Measurements from ENCODE around the gene LSR. TPM values are rescaled to one million over a fixed set of nuclear protein-coding genes. Genes with fewer than 3 reads are reported as not detected.

The LSR gene
- total RNA-seq, 4 donors from 2014 or later, result 67.4 to 105 (median 80.8) TPM

DNA sequence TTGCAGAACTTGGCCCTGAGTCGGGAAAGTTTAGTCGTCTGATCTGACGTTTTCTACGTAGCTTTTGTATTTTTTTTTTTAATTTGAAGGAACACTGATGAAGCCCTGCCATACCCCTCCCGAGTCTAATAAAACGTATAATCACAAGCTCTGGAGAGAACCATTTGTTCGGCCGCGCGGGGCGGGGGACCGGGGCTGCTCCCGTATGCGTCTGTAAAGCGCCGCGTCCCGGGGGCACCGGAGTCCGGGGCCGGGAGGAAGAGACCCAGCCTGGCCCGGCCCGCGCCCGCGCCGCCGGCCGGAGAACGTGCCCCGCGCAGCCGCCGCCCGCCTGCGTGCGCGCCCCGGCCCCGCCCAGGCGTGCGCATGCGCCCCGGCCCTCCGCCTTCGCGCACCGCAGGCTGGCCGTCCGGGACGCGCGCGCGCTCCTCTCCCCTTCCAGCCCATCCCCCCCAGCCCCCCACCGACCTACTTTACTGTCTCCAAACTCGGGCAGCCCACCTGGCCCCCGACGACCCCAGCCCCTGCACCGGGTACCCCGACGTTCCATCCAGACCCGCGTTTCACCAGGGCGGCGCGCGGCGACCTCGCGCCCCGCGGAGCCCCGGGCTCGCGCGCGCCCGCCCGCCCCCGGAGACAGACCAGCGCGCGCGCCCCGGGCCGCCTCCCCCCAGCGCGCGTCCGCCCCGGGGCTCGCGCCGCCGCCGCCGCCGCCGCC is 19.2 kb downstream of the LSR start:
- Histone ChIP-seq H3K4me3 (peak overlapping the region; percentile 74), H3K27ac (peak overlapping the region; percentile 95), H3K27me3 (no peaks in the 10 kb centered on the region), H3K9me3 (no peaks in the 10 kb centered on the region), H3K4me1 (peaks cover 47% of the 10 kb centered on the region), H3K36me3 (peaks cover 28% of the 10 kb centered on the region)
- no peak for TF ChIP-seq POLR2AphosphoS5 (IDR thresholded peaks at IDR 0.05)
- peak in 1 of 2 donors; percentile 75 for TF ChIP-seq POLR2A (IDR thresholded peaks at IDR 0.05)
- WGBS, result 3% methylated on average over 29 of the region's 100 CpGs
- no peak for DNase-seq (ENCODE audit: low spot score in 2 of 2)

- peaks cover 50% of the 10 kb centered on the region for H3K4me1 ChIP-seq
Observed at GRCh38 chr19:35268536-35269437, 20.0 kb downstream of the LSR start, which contains the start of gene USF2. TSS of gene USF2 (plus strand) at chr19:35268962. CDS start at chr19:35269102, 140 bp downstream.

DNA sequence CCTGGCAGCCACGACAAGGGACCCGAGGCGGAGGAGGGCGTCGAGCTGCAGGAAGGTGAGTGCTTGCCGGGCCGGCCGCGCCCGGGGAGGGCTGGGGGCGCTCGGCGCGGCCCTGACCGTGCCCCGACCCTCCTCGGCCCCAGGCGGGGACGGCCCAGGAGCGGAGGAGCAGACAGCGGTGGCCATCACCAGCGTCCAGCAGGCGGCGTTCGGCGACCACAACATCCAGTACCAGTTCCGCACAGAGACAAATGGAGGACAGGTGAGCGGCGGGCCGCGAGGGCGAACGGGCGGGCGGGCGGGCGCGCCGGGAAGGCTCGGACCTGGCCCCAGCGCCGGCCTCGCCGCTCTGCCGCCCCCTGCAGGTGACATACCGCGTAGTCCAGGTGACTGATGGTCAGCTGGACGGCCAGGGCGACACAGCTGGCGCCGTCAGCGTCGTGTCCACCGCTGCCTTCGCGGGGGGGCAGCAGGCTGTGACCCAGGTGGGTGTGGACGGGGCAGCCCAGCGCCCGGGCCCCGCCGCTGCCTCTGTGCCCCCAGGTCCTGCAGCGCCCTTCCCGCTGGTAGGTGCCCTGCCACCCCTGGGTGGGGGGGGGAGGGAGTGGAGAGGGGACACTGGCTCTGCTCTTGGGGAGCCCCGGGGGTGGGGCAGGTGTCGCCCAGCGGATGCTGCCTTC is 20.8 kb downstream of the LSR start:
- Histone ChIP-seq H3K4me1 (peaks cover 52% of the 10 kb centered on the region), H3K27me3 (no peaks in the 10 kb centered on the region), H3K27ac (peak overlapping the region; percentile 95), H3K4me3 (peak overlapping the region; percentile 74), H3K36me3 (peaks cover 42% of the 10 kb centered on the region), H3K9me3 (no peaks in the 10 kb centered on the region)
- DNase-seq (ENCODE audit: low spot score in 2 of 2), result peak; percentile 89 to 92
- TF ChIP-seq CTCF (IDR thresholded peaks at IDR 0.05), result peak; percentile 42 to 90
- TF ChIP-seq EP300 (IDR thresholded peaks at IDR 0.05), result no peak
- TF ChIP-seq POLR2AphosphoS5 (IDR thresholded peaks at IDR 0.05), result no peak
- no peak for TF ChIP-seq POLR2A (IDR thresholded peaks at IDR 0.05)
- 28% methylated on average over 4 of the region's 66 CpGs for WGBS

More at GRCh38 chr19:35268536-35269437, 20.0 kb downstream of the LSR start, which contains the start of gene USF2:
- under 1% methylated on average over 21 of the region's 126 CpGs for WGBS
- Histone ChIP-seq H3K4me3 (peak within 1 kb of the TSS; percentile 74), H3K9me3 (no peaks in the 10 kb centered on the region), H3K27me3 (no peaks in the 10 kb centered on the region), H3K27ac (peak within 1 kb of the TSS; percentile 95), H3K36me3 (peaks cover 36% of the 10 kb centered on the region)
- no peak for TF ChIP-seq EP300 (IDR thresholded peaks at IDR 0.05)
- DNase-seq (ENCODE audit: low spot score in 2 of 2), result no peak

GRCh38 chr19:35270381-35270811 is 21.6 kb downstream of the LSR start:
- TF ChIP-seq POLR2A (IDR thresholded peaks at IDR 0.05) (no peak), EP300 (IDR thresholded peaks at IDR 0.05) (no peak), CTCF (IDR thresholded peaks at IDR 0.05) (no peak), POLR2AphosphoS5 (IDR thresholded peaks at IDR 0.05) (no peak)
- peaks cover 44% of the 10 kb centered on the region for H3K4me1 ChIP-seq
- H3K27ac ChIP-seq, result no peak overlapping the region
- 82% methylated on average over 16 of the region's 16 CpGs for WGBS
- H3K36me3 ChIP-seq, result peaks cover 47% of the 10 kb centered on the region
- H3K9me3 ChIP-seq, result no peaks in the 10 kb centered on the region
- H3K4me3 ChIP-seq, result no peak overlapping the region
- H3K27me3 ChIP-seq, result no peaks in the 10 kb centered on the region
- DNase-seq (ENCODE audit: low spot score in 2 of 2), result no peak

- peaks cover 32% of the 10 kb centered on the region for H3K4me1 ChIP-seq
- no peak overlapping the region for H3K4me3 ChIP-seq
- WGBS, result 80% methylated on average over 6 of the region's 7 CpGs
- H3K27me3 ChIP-seq, result no peaks in the 10 kb centered on the region
- no peak overlapping the region for H3K27ac ChIP-seq
- no peak for TF ChIP-seq POLR2A (IDR thresholded peaks at IDR 0.05)
- TF ChIP-seq POLR2AphosphoS5 (IDR thresholded peaks at IDR 0.05), result no peak
- no peak for TF ChIP-seq CTCF (IDR thresholded peaks at IDR 0.05)
- TF ChIP-seq EP300 (IDR thresholded peaks at IDR 0.05), result no peak
- H3K9me3 ChIP-seq, result no peaks in the 10 kb centered on the region
- peaks cover 58% of the 10 kb centered on the region for H3K36me3 ChIP-seq
- DNase-seq (ENCODE audit: low spot score in 2 of 2), result no peak
Observed at GRCh38 chr19:35271546-35271945, 22.7 kb downstream of the LSR start.

All from suprapubic skin (tissue), 4 donors.